GM12873 (cell line): ENCODE measurements around the gene CLEC2A.

ENCODE experiments used
- TF ChIP-seq, protein P1 (sequence below): IDR thresholded peaks from 2 replicates; pipeline ENCODE4 v1.5.1; 2012; ENCODE audit warnings: low read depth, mild to moderate bottlenecking, moderate library complexity, low read length, control low read depth; ENCODE audit not compliant: insufficient read depth; ENCODE audit errors: missing control alignments

CLEC2A gene

DNA sequence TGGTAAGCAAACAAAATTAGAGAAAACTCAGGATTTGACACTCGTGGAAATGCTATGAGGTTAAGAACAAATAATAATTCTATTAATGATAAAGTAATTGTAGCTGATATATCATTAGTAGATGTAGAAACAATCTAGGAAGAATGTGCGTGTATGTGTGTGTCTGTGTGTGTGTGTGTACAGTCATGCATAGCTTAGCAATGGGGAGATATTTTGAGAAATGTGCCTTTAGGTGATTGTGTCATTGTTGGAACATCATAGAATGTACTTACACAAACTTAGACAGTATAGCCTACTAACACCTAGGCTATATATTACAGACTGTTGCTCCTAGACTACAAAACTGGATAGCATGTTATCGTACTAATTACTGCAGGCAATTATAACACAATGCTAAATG is 5.3 kb downstream of the CLEC2A start:
- TF ChIP-seq, protein P1, sequence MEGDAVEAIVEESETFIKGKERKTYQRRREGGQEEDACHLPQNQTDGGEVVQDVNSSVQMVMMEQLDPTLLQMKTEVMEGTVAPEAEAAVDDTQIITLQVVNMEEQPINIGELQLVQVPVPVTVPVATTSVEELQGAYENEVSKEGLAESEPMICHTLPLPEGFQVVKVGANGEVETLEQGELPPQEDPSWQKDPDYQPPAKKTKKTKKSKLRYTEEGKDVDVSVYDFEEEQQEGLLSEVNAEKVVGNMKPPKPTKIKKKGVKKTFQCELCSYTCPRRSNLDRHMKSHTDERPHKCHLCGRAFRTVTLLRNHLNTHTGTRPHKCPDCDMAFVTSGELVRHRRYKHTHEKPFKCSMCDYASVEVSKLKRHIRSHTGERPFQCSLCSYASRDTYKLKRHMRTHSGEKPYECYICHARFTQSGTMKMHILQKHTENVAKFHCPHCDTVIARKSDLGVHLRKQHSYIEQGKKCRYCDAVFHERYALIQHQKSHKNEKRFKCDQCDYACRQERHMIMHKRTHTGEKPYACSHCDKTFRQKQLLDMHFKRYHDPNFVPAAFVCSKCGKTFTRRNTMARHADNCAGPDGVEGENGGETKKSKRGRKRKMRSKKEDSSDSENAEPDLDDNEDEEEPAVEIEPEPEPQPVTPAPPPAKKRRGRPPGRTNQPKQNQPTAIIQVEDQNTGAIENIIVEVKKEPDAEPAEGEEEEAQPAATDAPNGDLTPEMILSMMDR = no peak

DNA sequence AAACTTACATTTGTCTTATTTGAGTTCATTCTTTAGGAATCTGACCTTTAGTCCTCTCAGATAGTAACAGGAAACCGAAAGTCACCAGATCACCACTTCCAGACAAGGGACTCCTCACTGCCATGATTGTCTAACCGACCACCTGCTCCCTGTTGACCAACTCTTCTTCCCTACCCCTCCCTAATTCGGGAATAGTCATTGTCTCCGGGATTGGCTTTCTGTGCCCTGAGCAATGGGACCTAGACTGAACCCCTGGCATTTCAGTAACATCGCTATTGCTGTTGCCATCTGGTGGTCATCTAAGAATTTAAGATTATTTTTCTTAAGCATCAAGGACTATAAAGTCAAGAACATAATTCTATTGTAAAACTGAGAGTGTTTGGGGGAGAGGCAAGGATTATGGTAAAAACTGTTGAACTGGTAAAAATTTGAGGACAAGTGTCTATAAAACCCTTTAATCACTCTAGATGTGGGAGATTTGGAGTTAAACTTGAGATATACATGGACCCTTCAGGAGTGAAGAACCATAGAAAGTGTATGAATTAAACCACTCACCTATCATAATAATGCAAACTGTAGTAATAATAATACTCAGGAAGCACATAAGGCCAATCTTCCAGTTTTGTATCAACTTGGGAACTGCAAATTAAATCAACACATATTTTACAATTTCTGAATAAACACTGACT is 6.3 kb downstream of the CLEC2A start:
- TF ChIP-seq, protein P1 = peak; percentile 44

- TF ChIP-seq, protein P1 = no peak
These were observed 9.7 kb downstream of the CLEC2A start for GRCh38 chr12:9922429-9922828.

- TF ChIP-seq, protein P1 = no peak
These were observed 11.7 kb downstream of the CLEC2A start for GRCh38 chr12:9920451-9920850.

- TF ChIP-seq, protein P1 = no peak
These were observed 12.7 kb downstream of the CLEC2A start for GRCh38 chr12:9919443-9919842.

GRCh38 chr12:9911708-9912107 is 20.5 kb downstream of the CLEC2A start:
- TF ChIP-seq, protein P1 = no peak

GRCh38 chr12:9910716-9911421 is 21.3 kb downstream of the CLEC2A start:
- TF ChIP-seq, protein P1 = no peak
